ENCODE measurements around the gene C10orf120. TPM values are rescaled to one million over a fixed set of nuclear protein-coding genes. Genes with fewer than 3 reads are reported as not detected.

Gene C10orf120
- not detected for total RNA-seq

GRCh38 chr10:122699796-122700455 lies at the start of gene C10orf120:
TSS of gene C10orf120 (minus strand) at chr10:122699846. CDS start at chr10:122699790, 56 bp downstream.
- no peaks in the 10 kb centered on the region for H3K27me3 Mint-ChIP-seq (ENCODE audit: low read depth)
- ATAC-seq (no peak), DNase-seq (no peak)
- H3K9me3 Mint-ChIP-seq, result no peaks in the 10 kb centered on the region
- no peak within 1 kb of the TSS for H3K4me3 Mint-ChIP-seq
- H3K4me1 Mint-ChIP-seq (ENCODE audit: low read depth), result no peaks in the 10 kb centered on the region
- H3K36me3 Mint-ChIP-seq (ENCODE audit: insufficient read depth), result no peaks in the 10 kb centered on the region

DNA sequence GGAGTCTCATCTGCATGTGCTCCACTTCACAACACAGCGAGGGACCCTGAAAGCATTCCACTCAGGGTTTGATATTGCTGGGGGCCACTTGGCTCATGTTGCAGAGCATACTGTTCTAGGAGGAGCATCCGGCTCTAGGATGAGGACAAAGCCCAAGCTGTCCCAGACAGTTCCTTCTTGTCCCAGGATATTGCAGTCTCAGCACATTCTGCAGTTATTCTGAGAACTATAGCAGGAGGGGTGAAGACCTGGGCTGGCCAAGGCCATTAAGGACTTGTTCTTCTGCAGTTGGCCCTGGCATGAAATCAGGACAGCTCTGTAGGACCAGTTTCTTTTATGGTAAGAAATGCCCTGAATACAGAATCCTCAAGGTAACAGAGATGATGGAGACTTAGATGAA lies 48.9 kb upstream of the C10orf120 start:
- H3K27me3 Mint-ChIP-seq (ENCODE audit: low read depth), result peaks cover 8% of the 10 kb centered on the region
- no peaks in the 10 kb centered on the region for H3K9me3 Mint-ChIP-seq
- H3K4me3 Mint-ChIP-seq, result no peak overlapping the region
- no peaks in the 10 kb centered on the region for H3K36me3 Mint-ChIP-seq (ENCODE audit: insufficient read depth)
- DNase-seq (no peak), ATAC-seq (no peak)
- H3K4me1 Mint-ChIP-seq (ENCODE audit: low read depth), result no peaks in the 10 kb centered on the region

GRCh38 chr10:122746408-122746807 lies 46.8 kb upstream of the C10orf120 start:
- ATAC-seq (no peak), DNase-seq (no peak)
- Mint-ChIP-seq H3K27me3 (ENCODE audit: low read depth) (peaks cover 9% of the 10 kb centered on the region), H3K36me3 (ENCODE audit: insufficient read depth) (no peaks in the 10 kb centered on the region), H3K4me3 (no peak overlapping the region), H3K9me3 (no peaks in the 10 kb centered on the region), H3K4me1 (ENCODE audit: low read depth) (no peaks in the 10 kb centered on the region)

GRCh38 chr10:122744257-122744656 lies 44.6 kb upstream of the C10orf120 start:
- H3K27me3 Mint-ChIP-seq (ENCODE audit: low read depth), result peaks cover 9% of the 10 kb centered on the region
- H3K4me3 Mint-ChIP-seq, result no peak overlapping the region
- DNase-seq (no peak), ATAC-seq (no peak)
- no peaks in the 10 kb centered on the region for H3K36me3 Mint-ChIP-seq (ENCODE audit: insufficient read depth)
- H3K4me1 Mint-ChIP-seq (ENCODE audit: low read depth), result no peaks in the 10 kb centered on the region
- no peaks in the 10 kb centered on the region for H3K9me3 Mint-ChIP-seq

- H3K9me3 Mint-ChIP-seq, result no peaks in the 10 kb centered on the region
- H3K4me3 Mint-ChIP-seq, result no peak overlapping the region
- H3K27me3 Mint-ChIP-seq (ENCODE audit: low read depth), result peaks cover 6% of the 10 kb centered on the region
- ATAC-seq, result no peak
- H3K36me3 Mint-ChIP-seq (ENCODE audit: insufficient read depth), result no peaks in the 10 kb centered on the region
- no peaks in the 10 kb centered on the region for H3K4me1 Mint-ChIP-seq (ENCODE audit: low read depth)
- DNase-seq, result no peak
These were observed 41.0 kb upstream of the C10orf120 start for GRCh38 chr10:122740640-122741039.

- Mint-ChIP-seq H3K4me1 (ENCODE audit: low read depth) (no peaks in the 10 kb centered on the region), H3K9me3 (no peaks in the 10 kb centered on the region), H3K27me3 (ENCODE audit: low read depth) (peaks cover 10% of the 10 kb centered on the region), H3K4me3 (no peak overlapping the region), H3K36me3 (ENCODE audit: insufficient read depth) (no peaks in the 10 kb centered on the region)
- DNase-seq (no peak), ATAC-seq (no peak)
These were observed 38.4 kb upstream of the C10orf120 start for GRCh38 chr10:122738031-122738430.

- DNase-seq, result no peak
- H3K9me3 Mint-ChIP-seq, result no peaks in the 10 kb centered on the region
- H3K27me3 Mint-ChIP-seq (ENCODE audit: low read depth), result peaks cover 18% of the 10 kb centered on the region
- H3K36me3 Mint-ChIP-seq (ENCODE audit: insufficient read depth), result no peaks in the 10 kb centered on the region
- H3K4me1 Mint-ChIP-seq (ENCODE audit: low read depth), result no peaks in the 10 kb centered on the region
- no peak overlapping the region for H3K4me3 Mint-ChIP-seq
- ATAC-seq, result no peak
These were observed 34.5 kb upstream of the C10orf120 start for GRCh38 chr10:122733931-122734665.

GRCh38 chr10:122733443-122733842 lies 33.8 kb upstream of the C10orf120 start:
- Mint-ChIP-seq H3K27me3 (ENCODE audit: low read depth) (peaks cover 24% of the 10 kb centered on the region), H3K4me1 (ENCODE audit: low read depth) (no peaks in the 10 kb centered on the region), H3K36me3 (ENCODE audit: insufficient read depth) (no peaks in the 10 kb centered on the region), H3K4me3 (no peak overlapping the region), H3K9me3 (no peaks in the 10 kb centered on the region)
- no peak for ATAC-seq
- no peak for DNase-seq

- Mint-ChIP-seq H3K4me1 (ENCODE audit: low read depth) (no peaks in the 10 kb centered on the region), H3K27me3 (ENCODE audit: low read depth) (peaks cover 25% of the 10 kb centered on the region), H3K9me3 (no peaks in the 10 kb centered on the region), H3K36me3 (ENCODE audit: insufficient read depth) (no peaks in the 10 kb centered on the region), H3K4me3 (no peak overlapping the region)
- DNase-seq, result no peak
- ATAC-seq, result no peak
These were observed 30.6 kb upstream of the C10orf120 start for GRCh38 chr10:122730238-122730637.

GRCh38 chr10:122729126-122729525 lies 29.5 kb upstream of the C10orf120 start:
- H3K4me1 Mint-ChIP-seq (ENCODE audit: low read depth), result no peaks in the 10 kb centered on the region
- peaks cover 21% of the 10 kb centered on the region for H3K27me3 Mint-ChIP-seq (ENCODE audit: low read depth)
- DNase-seq, result no peak
- ATAC-seq, result no peak
- no peak overlapping the region for H3K4me3 Mint-ChIP-seq
- H3K9me3 Mint-ChIP-seq, result no peaks in the 10 kb centered on the region
- no peaks in the 10 kb centered on the region for H3K36me3 Mint-ChIP-seq (ENCODE audit: insufficient read depth)

DNA sequence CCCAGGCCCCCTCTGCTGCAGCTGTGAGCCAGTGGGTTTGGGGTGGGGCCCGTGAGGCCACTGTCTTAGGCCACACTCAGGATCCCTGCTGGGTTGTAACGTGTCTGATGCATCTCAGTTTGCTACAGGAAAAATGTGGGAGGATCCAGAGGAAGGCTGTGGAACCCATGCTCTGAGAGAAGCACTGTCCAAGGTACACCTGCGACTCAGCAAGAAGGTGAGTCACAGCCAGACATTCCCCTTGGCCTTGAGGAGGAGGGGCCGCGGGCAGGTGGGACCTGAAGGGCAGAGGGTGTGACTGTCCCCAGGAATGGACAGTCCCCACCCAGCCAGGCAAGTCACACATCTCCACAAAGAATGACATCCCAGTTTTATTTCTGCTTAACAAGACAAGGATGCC lies 27.8 kb upstream of the C10orf120 start:
- no peak for DNase-seq
- Mint-ChIP-seq H3K4me3 (no peak overlapping the region), H3K4me1 (ENCODE audit: low read depth) (no peaks in the 10 kb centered on the region), H3K27me3 (ENCODE audit: low read depth) (peaks cover 21% of the 10 kb centered on the region), H3K36me3 (ENCODE audit: insufficient read depth) (no peaks in the 10 kb centered on the region), H3K9me3 (no peaks in the 10 kb centered on the region)
- no peak for ATAC-seq

DNA sequence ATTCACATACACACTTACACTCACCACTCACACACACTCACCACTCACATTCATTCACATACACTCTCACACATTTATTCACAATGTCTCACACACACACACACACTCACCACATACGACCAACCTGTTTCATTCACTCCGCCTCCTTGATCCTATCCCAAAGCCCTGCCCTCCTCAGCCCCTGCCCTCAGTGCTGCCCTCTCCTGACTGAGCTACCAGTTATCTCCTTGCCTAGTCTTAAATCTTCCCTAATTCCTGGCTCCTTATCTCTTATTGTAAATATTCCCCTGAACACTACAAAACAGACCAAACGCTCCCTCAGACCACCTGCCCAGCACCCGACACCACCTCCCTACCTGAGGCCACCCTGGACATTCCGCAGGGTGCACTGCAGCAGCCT lies 26.1 kb upstream of the C10orf120 start:
- DNase-seq, result no peak
- Mint-ChIP-seq H3K36me3 (ENCODE audit: insufficient read depth) (no peaks in the 10 kb centered on the region), H3K4me1 (ENCODE audit: low read depth) (no peaks in the 10 kb centered on the region), H3K9me3 (no peaks in the 10 kb centered on the region), H3K27me3 (ENCODE audit: low read depth) (peaks cover 15% of the 10 kb centered on the region), H3K4me3 (no peak overlapping the region)
- no peak for ATAC-seq

DNA sequence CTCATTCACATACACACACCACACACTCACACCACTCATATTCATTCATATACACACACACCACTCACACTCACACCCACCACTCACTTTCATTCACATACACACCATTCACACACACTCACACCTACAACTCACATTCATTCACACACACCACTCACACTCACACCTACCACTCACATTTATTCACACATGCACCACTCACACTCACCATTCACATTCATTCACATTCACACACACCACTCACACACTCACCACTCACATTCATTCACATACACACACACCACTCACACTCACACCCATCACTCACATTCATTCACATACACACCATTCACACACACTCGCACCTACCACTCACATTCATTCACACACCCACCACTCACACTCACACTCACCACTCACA lies 25.4 kb upstream of the C10orf120 start:
- ATAC-seq, result no peak
- H3K4me3 Mint-ChIP-seq, result no peak overlapping the region
- DNase-seq, result no peak

DNA sequence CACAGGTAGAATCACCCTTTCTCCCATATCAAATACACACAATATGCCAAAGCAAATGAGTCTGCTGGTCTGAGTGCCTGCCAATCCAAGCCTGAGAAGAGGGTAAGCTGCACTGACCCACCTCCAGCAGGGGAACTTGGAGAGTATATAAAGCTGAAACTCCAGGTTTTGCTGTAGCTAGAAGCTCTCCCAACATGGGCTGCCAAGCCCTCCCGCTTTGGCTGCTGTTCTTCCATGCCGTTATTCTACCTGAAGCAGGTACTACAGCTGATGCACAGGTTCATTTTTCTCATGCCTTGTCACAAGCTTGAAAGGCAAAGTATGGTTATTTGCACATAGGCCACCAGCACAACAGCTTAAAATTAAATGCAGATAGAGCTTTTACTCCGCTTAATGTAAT lies 21.5 kb upstream of the C10orf120 start:
- DNase-seq (no peak), ATAC-seq (no peak)
- H3K36me3 Mint-ChIP-seq (ENCODE audit: insufficient read depth), result no peaks in the 10 kb centered on the region
- no peak overlapping the region for H3K4me3 Mint-ChIP-seq
- H3K4me1 Mint-ChIP-seq (ENCODE audit: low read depth), result no peaks in the 10 kb centered on the region
- peaks cover 7% of the 10 kb centered on the region for H3K27me3 Mint-ChIP-seq (ENCODE audit: low read depth)
- H3K9me3 Mint-ChIP-seq, result no peaks in the 10 kb centered on the region

More for the DNA sequence above, 25.4 kb upstream of the C10orf120 start:
- H3K9me3 Mint-ChIP-seq, result no peaks in the 10 kb centered on the region
- no peaks in the 10 kb centered on the region for H3K36me3 Mint-ChIP-seq (ENCODE audit: insufficient read depth)
- H3K4me1 Mint-ChIP-seq (ENCODE audit: low read depth), result no peaks in the 10 kb centered on the region
- peaks cover 15% of the 10 kb centered on the region for H3K27me3 Mint-ChIP-seq (ENCODE audit: low read depth)

- H3K27me3 Mint-ChIP-seq (ENCODE audit: low read depth), result peaks cover 12% of the 10 kb centered on the region
- H3K4me1 Mint-ChIP-seq (ENCODE audit: low read depth), result no peaks in the 10 kb centered on the region
- ATAC-seq (no peak), DNase-seq (no peak)
- no peaks in the 10 kb centered on the region for H3K9me3 Mint-ChIP-seq
- no peak overlapping the region for H3K4me3 Mint-ChIP-seq
- H3K36me3 Mint-ChIP-seq (ENCODE audit: insufficient read depth), result no peaks in the 10 kb centered on the region
These were observed 16.4 kb upstream of the C10orf120 start for GRCh38 chr10:122716025-122716424.

Data from activated T-cell treated with anti-CD3 and anti-CD28 coated beads, Interleukin-2, amount 50 U/mL, for 4 hours (primary cell).